Endothelial cell of umbilical vein (primary cell): ENCODE measurements around the gene VPS4A. TPM values are rescaled to one million over a fixed set of nuclear protein-coding genes. Genes with fewer than 3 reads are reported as not detected.

Experiments used
- BruUV-seq: library from RNA; stranded (reverse); fragments of 400-500 nt; replicated peaks from 2 replicates; lab custom pipeline; 2021; lab: Mats Ljungman, UMichigan
- CTCF ChIA-PET: fragments of 300-600, 350-600 bp; sonication (Branson Sonifier 250); formaldehyde crosslinking; loops from one replicate; lab custom pipeline; 2021; ENCODE audit warnings: antibody characterized with exemption, inconsistent platforms; lab: Charles Lee
- POLR2A ChIA-PET: fragments of 300-600, 350-600 bp; sonication (Branson Sonifier 250); formaldehyde crosslinking; loops from one replicate; lab custom pipeline; 2021; ENCODE audit warnings: antibody characterized with exemption, inconsistent platforms; lab: Charles Lee
- DNase-seq: peaks from one replicate; pipeline ENCODE4 v3.0.0-alpha.2; 2011; ENCODE audit warnings: low read depth, low spot score
- FAIRE-seq: peaks from 2 replicates; lab custom pipeline; 2011; peaks lifted over from hg19 to GRCh38; lab: Jason Lieb, UNC
- H2AFZ ChIP-seq: 2 replicates; pipeline ENCODE4 v1.6.0; 2012; ENCODE audit warnings: low read depth, low read length, control low read depth, inconsistent platforms
- H3K27ac ChIP-seq: 2 replicates; pipeline ENCODE4 v1.5.1; 2011; ENCODE audit warnings: low read depth, mild to moderate bottlenecking, control low read depth, low read length, moderate library complexity; ENCODE audit not compliant: insufficient read depth
- H3K27me3 ChIP-seq, 2 experiments: 2 replicates each; pipeline versions ENCODE4 v1.6.0 to v1.6.1; 2011; ENCODE audit warnings: low read length in 2 of 2, mixed read lengths in 1 of 2; ENCODE audit not compliant: control insufficient read depth in 2 of 2, insufficient read depth in 2 of 2
- H3K36me3 ChIP-seq, 2 experiments: 2 replicates in 1 of 2; 3 replicates in 1 of 2; pipeline ENCODE4 v1.5.1; 2011; ENCODE audit warnings: low read length in 2 of 2, mild to moderate bottlenecking in 1 of 2, moderate library complexity in 1 of 2; ENCODE audit not compliant: control insufficient read depth in 2 of 2, insufficient read depth in 2 of 2; ENCODE audit errors: extremely low read depth in 1 of 2
- H3K4me1 ChIP-seq: 3 replicates; pipeline ENCODE4 v1.5.1; 2011; ENCODE audit warnings: mild to moderate bottlenecking, low read length; ENCODE audit not compliant: control insufficient read depth, insufficient read depth; ENCODE audit errors: extremely low read depth
- H3K4me2 ChIP-seq: 2 replicates; pipeline ENCODE4 v1.6.1; 2011; ENCODE audit warnings: low read length, control low read depth, mixed read lengths; ENCODE audit not compliant: insufficient read depth
- H3K4me3 ChIP-seq, 3 experiments: fragments of 200-600 bp in 1 of 3; sonication (generic), shearing (Covaris generic) in 1 of 3; replicated peaks in 1 of 3; 2 replicates each; pipeline ENCODE4 v1.5.1; 2011 to 2016; ENCODE audit warnings: control low read depth in 3 of 3, low read length in 3 of 3, mild to moderate bottlenecking in 2 of 3, inconsistent platforms in 1 of 3, low read depth in 1 of 3, moderate library complexity in 1 of 3; ENCODE audit not compliant: insufficient read depth in 1 of 3
- H3K79me2 ChIP-seq: 2 replicates; pipeline ENCODE4 v1.6.0; 2012; ENCODE audit warnings: low read length, inconsistent platforms; ENCODE audit not compliant: control insufficient read depth, insufficient read depth
- H3K9ac ChIP-seq: replicated peaks from 2 replicates; pipeline ENCODE3; 2011; ENCODE audit warnings: low read length, control low read depth; ENCODE audit not compliant: insufficient read depth; ENCODE audit errors: extremely low read depth
- H3K9me1 ChIP-seq: replicated peaks from 3 replicates; pipeline ENCODE4 v1.6.0; 2011; ENCODE audit warnings: mild to moderate bottlenecking, low read length; ENCODE audit not compliant: control insufficient read depth, insufficient read depth; ENCODE audit errors: extremely low read depth
- H3K9me3 ChIP-seq: replicated peaks from 2 replicates; pipeline ENCODE4 v1.5.1; 2012; ENCODE audit warnings: low read length, inconsistent platforms; ENCODE audit not compliant: control insufficient read depth, insufficient read depth
- H4K20me1 ChIP-seq: replicated peaks from 2 replicates; pipeline ENCODE3; 2011; ENCODE audit warnings: mild to moderate bottlenecking, low read length; ENCODE audit not compliant: control insufficient read depth, insufficient read depth; ENCODE audit errors: extremely low read depth
- EZH2 ChIP-seq: IDR thresholded peaks from 2 replicates; pipeline ENCODE4 v1.6.1; 2012; ENCODE audit warnings: borderline replicate concordance, low read depth, mild to moderate bottlenecking, moderate library complexity, low read length, inconsistent platforms; ENCODE audit not compliant: severe bottlenecking
- FOS ChIP-seq: IDR thresholded peaks from 2 replicates; pipeline ENCODE4 v1.6.1; 2011; ENCODE audit warnings: mild to moderate bottlenecking, low read length, moderate library complexity, borderline replicate concordance; ENCODE audit not compliant: insufficient read depth
- JUN ChIP-seq: IDR thresholded peaks from 2 replicates; pipeline ENCODE4 v1.6.1; 2011; ENCODE audit warnings: borderline replicate concordance, low read depth; ENCODE audit not compliant: insufficient read length, insufficient read depth
- MAX ChIP-seq: IDR thresholded peaks from 2 replicates; pipeline ENCODE4 v1.6.1; 2011; ENCODE audit not compliant: insufficient read depth, insufficient read length
- MYC ChIP-seq: IDR thresholded peaks from one replicate; pipeline ENCODE4 v1.6.1; 2011; ENCODE audit warnings: mild to moderate bottlenecking, low read depth, low read length
- POLR2A ChIP-seq: IDR thresholded peaks from 2 replicates; pipeline ENCODE4 v1.6.1; 2012; ENCODE audit warnings: low read depth, mild to moderate bottlenecking, control low read depth, low read length
- dilution Hi-C: fragments of 300-500 bp; cut with MboI; formaldehyde crosslinking; loops from one replicate; pipeline ENCODE4 v1.15.0; 2019; ENCODE audit warnings: low sequenced_read_pairs; ENCODE audit not compliant: extremely low pct_ligation_motif_present
- intact Hi-C: fragments of 100-400 bp; cut with micrococcal nuclease; formaldehyde crosslinking; loops from one replicate; pipeline ENCODE4 v1.10.0; 2022
- polyA plus RNA-seq, 4 experiments: library from polyadenylated mRNA; depleted of rRNA in 3 of 4; stranded (reverse) in 3 of 4; unstranded in 1 of 4; fragments of >200 nt; gene quantifications; 2 replicates each; pipeline versions ENCODE4 v1.2.1 to v1.2.3, GENCODE V29; 2011 to 2012; ENCODE audit warnings: missing spikeins in 1 of 4
- total RNA-seq: library from RNA; stranded (reverse); gene quantifications from 2 replicates; pipeline ENCODE4 v1.2.3, GENCODE V29; 2021

The VPS4A gene
- total and polyA plus RNA-seq, 2 donors (not counting 3 experiments of a cell fraction or from before 2014, with no cell fraction given): 22.3 to 34.8 TPM

GRCh38 chr16:69276148-69277115 is 34.7 kb upstream of the VPS4A start:
- dilution Hi-C loops (no loop called here), intact Hi-C loops (no loop called here)
- ChIA-PET CTCF (interaction anchor here (1.1 to 2.6 kb wide), 4 partner anchors 11 to 126 kb away, joined by 3 to 12 read pairs (median 4); no protein-coding TSS in a partner anchor), POLR2A (interaction anchor here (1.0 kb wide), 1 partner anchor 126 kb away, joined by 3 read pairs; no protein-coding TSS in a partner anchor)
- Histone ChIP-seq H3K79me2 (peaks cover 16% of the 10 kb centered on the region), H3K9ac (no peak overlapping the region), H3K36me3 (no peaks in the 10 kb centered on the region), H3K9me3 (no peaks in the 10 kb centered on the region), H3K4me2 (no peak overlapping the region), H3K9me1 (no peaks in the 10 kb centered on the region), H2AFZ (no peak overlapping the region), H3K27ac (no peak overlapping the region), H3K4me3 (no peak overlapping the region), H4K20me1 (no peaks in the 10 kb centered on the region), H3K4me1 (no peaks in the 10 kb centered on the region), H3K27me3 (no peaks in the 10 kb centered on the region)
- FAIRE-seq (no peak), DNase-seq (no peak)
- BruUV-seq: no TSS peak
- TF ChIP-seq MYC (no peak), MAX (no peak), JUN (no peak), FOS (no peak), POLR2A (no peak)

GRCh38 chr16:69277413-69277812 is 33.7 kb upstream of the VPS4A start:
- Histone ChIP-seq H3K79me2 (peaks cover 19% of the 10 kb centered on the region), H3K36me3 (no peaks in the 10 kb centered on the region), H3K27me3 (no peaks in the 10 kb centered on the region), H3K27ac (no peak overlapping the region), H2AFZ (no peak overlapping the region), H3K4me2 (no peak overlapping the region), H3K9ac (no peak overlapping the region), H3K9me1 (no peaks in the 10 kb centered on the region), H3K4me1 (no peaks in the 10 kb centered on the region), H3K9me3 (no peaks in the 10 kb centered on the region), H4K20me1 (no peaks in the 10 kb centered on the region), H3K4me3 (no peak overlapping the region)
- BruUV-seq: no TSS peak
- TF ChIP-seq EZH2 (no peak), JUN (no peak), POLR2A (no peak)
- POLR2A ChIA-PET: no interaction called here
- CTCF ChIA-PET: interaction anchor here (1.6 to 2.6 kb wide), 2 partner anchors 15 to 127 kb away, joined by 3 to 12 read pairs; no protein-coding TSS in a partner anchor
- dilution Hi-C loops: no loop called here
- intact Hi-C loops: no loop called here
- no peak for DNase-seq
- no peak for FAIRE-seq
